Bone marrow (tissue), 2 donors: ENCODE results near the gene SLC9A1.
"Not testable (repeated sequence)": the region's sequence is repeated elsewhere in the genome, so short reads cannot be mapped to it uniquely, and the experiment has no call there.

ENCODE experiments used
- DNase-seq, 2 donors: peaks; one replicate each; lab custom pipeline; 2025; lab: John Stamatoyannopoulos, UW

The SLC9A1 gene

GRCh38 chr1:27154991-27155781, at the start of gene SLC9A1:
Gene SLC9A1 (minus strand): TSS chr1:27155125. CDS start chr1:27154334, 791 bp downstream.
- peak; percentile 82 to 92 for DNase-seq

- DNase-seq = no peak
Measured at GRCh38 chr1:27203946-27204345, 49.0 kb upstream of the SLC9A1 start.

- no peak for DNase-seq
Measured at GRCh38 chr1:27201295-27201694, 46.4 kb upstream of the SLC9A1 start.

- no peak for DNase-seq
Measured at GRCh38 chr1:27193194-27193593, 38.3 kb upstream of the SLC9A1 start.

GRCh38 chr1:27192039-27192529, 37.2 kb upstream of the SLC9A1 start:
- no peak for DNase-seq

- not testable (repeated sequence) for DNase-seq
Measured at GRCh38 chr1:27184665-27185064, 29.7 kb upstream of the SLC9A1 start.

- no peak for DNase-seq
Measured at GRCh38 chr1:27179979-27180378, 25.1 kb upstream of the SLC9A1 start.

GRCh38 chr1:27179379-27179778, 24.5 kb upstream of the SLC9A1 start:
- DNase-seq = no peak

- no peak for DNase-seq
Measured at GRCh38 chr1:27176954-27177353, 22.0 kb upstream of the SLC9A1 start.

GRCh38 chr1:27176323-27176722, 21.4 kb upstream of the SLC9A1 start:
- no peak for DNase-seq

- DNase-seq = not testable (repeated sequence)
Measured at GRCh38 chr1:27172992-27173391, 18.1 kb upstream of the SLC9A1 start.

GRCh38 chr1:27166929-27167328, 12.0 kb upstream of the SLC9A1 start:
- no peak for DNase-seq

GRCh38 chr1:27166351-27166802, 11.5 kb upstream of the SLC9A1 start:
- no peak for DNase-seq

- DNase-seq = no peak
Measured at GRCh38 chr1:27163093-27163492, 8.2 kb upstream of the SLC9A1 start.

GRCh38 chr1:27162090-27162489, 7.2 kb upstream of the SLC9A1 start:
- DNase-seq = no peak

- no peak for DNase-seq
Measured at GRCh38 chr1:27161594-27161993, 6.7 kb upstream of the SLC9A1 start.

GRCh38 chr1:27157194-27157593, 2.3 kb upstream of the SLC9A1 start:
- no peak for DNase-seq

GRCh38 chr1:27154469-27154990, 395 bp downstream of the SLC9A1 start:
- DNase-seq = no peak

- DNase-seq = no peak
Measured at GRCh38 chr1:27153927-27154358, 982 bp downstream of the SLC9A1 start.

GRCh38 chr1:27153549-27153886, 1.4 kb downstream of the SLC9A1 start:
- no peak for DNase-seq

- DNase-seq = no peak
Measured at GRCh38 chr1:27152829-27153548, 1.9 kb downstream of the SLC9A1 start.

GRCh38 chr1:27152004-27152828, 2.7 kb downstream of the SLC9A1 start:
- DNase-seq = no peak
